OCI-LY7 (cell line): ENCODE data around the gene C12orf76.

Source experiments
- CTCF ChIP-seq: fragments of 200-600 bp; sonication (generic); conservative IDR thresholded peaks from 2 replicates; pipeline ENCODE4 v1.5.1; 2014; ENCODE audit warnings: mild to moderate bottlenecking, antibody characterized with exemption, low read length, moderate library complexity, mixed read lengths
- EZH2phosphoT487 ChIP-seq: fragments of 200-600 bp; sonication (generic); IDR thresholded peaks from 2 replicates; pipeline ENCODE4 v1.6.1; 2018; ENCODE audit warnings: low read depth, borderline replicate concordance, mild to moderate bottlenecking, mixed run types, antibody characterized with exemption, low read length, moderate library complexity, mixed read lengths

GRCh38 chr12:109995686-109996482 lies 52.4 kb downstream of the C12orf76 start, which contains the start of gene GIT2:
- peak; percentile 35; the same call in 1 of the 2 replicates for TF ChIP-seq CTCF
- TF ChIP-seq EZH2phosphoT487: no peak
